Heart left ventricle (tissue), 16 donors: ENCODE results near the gene SLC26A4. TPM values are rescaled to one million over a fixed set of nuclear protein-coding genes. Genes with fewer than 3 reads are reported as not detected.

Source experiments
- ATAC-seq, 4 donors: fragments of 200-7000 bp; cut with Tn5 transposase; one replicate each; pipeline ENCODE4 v1.9.1; 2020 to 2022; ENCODE audit warnings: moderate library complexity in 4 of 4, mild to moderate bottlenecking in 3 of 4, moderate number of reproducible peaks in 1 of 4
- DNase-seq, 5 donors: peaks; one replicate each; pipeline ENCODE4 v3.0.0-alpha.2; 2020
- H3K27ac ChIP-seq, 12 donors: fragments of 200-600 bp; sonication (generic) in 4 of 12; one replicate each; pipeline versions ENCODE4 v1.5.0 to v1.8.0; 2016 to 2022; ENCODE audit warnings: mild to moderate bottlenecking in 2 of 12
- H3K27me3 ChIP-seq, 9 donors: fragments of 200-600 bp; sonication (generic) in 2 of 9; one replicate each; pipeline versions ENCODE4 v1.5.1 to v1.8.0; 2016 to 2022; ENCODE audit warnings: mild to moderate bottlenecking in 3 of 9
- H3K36me3 ChIP-seq, 9 donors: fragments of 200-600 bp; sonication (generic) in 2 of 9; one replicate each; pipeline versions ENCODE4 v1.5.0 to v1.8.0; 2018 to 2022; ENCODE audit warnings: mild to moderate bottlenecking in 2 of 9
- H3K4me1 ChIP-seq, 12 donors: fragments of 200-600 bp; sonication (generic) in 4 of 12; one replicate each; pipeline versions ENCODE4 v1.5.0 to v1.8.0; 2016 to 2022; ENCODE audit warnings: mild to moderate bottlenecking in 3 of 12
- H3K4me3 ChIP-seq, 12 donors: fragments of 200-600 bp; sonication (generic) in 4 of 12; one replicate each; pipeline versions ENCODE4 v1.5.0 to v1.8.0; 2017 to 2022; ENCODE audit warnings: mild to moderate bottlenecking in 9 of 12, moderate library complexity in 4 of 12
- H3K9me3 ChIP-seq, 12 donors: fragments of 200-600 bp; sonication (generic) in 4 of 12; one replicate each; pipeline versions ENCODE4 v1.5.0 to v1.8.0; 2016 to 2022; ENCODE audit warnings: mild to moderate bottlenecking in 1 of 12
- CTCF ChIP-seq, 12 donors: fragments of 200-600 bp; sonication (generic) in 4 of 12; IDR thresholded peaks; one replicate each; pipeline versions ENCODE4 v1.5.0 to v1.8.0; 2018 to 2022; ENCODE audit warnings: antibody characterized with exemption in 12 of 12, mild to moderate bottlenecking in 5 of 12
- POLR2A ChIP-seq, 2 donors: fragments of 450-650 bp; IDR thresholded peaks; one replicate each; pipeline ENCODE4 v1.6.1; 2017; ENCODE audit warnings: antibody characterized with exemption in 2 of 2, mild to moderate bottlenecking in 2 of 2, moderate library complexity in 2 of 2
- WGBS, 4 donors: extraction: QIAGEN DNeasy Blood & Tissue Kit in 2 of 4; methylation state at CpG; one replicate each; pipeline versions ENCODE4 v1.1.5 to v1.1.7; 2013 to 2018; 5-methylcytosine and 5-hydroxymethylcytosine counted together
- intact Hi-C, 10 donors: fragments of 100-400 bp; cut with DNase I; formaldehyde crosslinking; loops; one replicate each; pipeline versions ENCODE4 v1.11.1 to v1.14.2; 2022
- polyA plus RNA-seq, 2 donors: library from polyadenylated mRNA; stranded (reverse); fragments of 200-250 nt; gene quantifications; one replicate each; pipeline ENCODE4 v1.2.3, GENCODE V29; 2013
- total RNA-seq, 9 donors: library from RNA; depleted of rRNA in 2 of 9; stranded (reverse); fragments of >200 nt in 2 of 9; fragmentation: NEBNext Ultra II Directional in 3 of 9; extraction: Animal tissue kit (Norgen Biotek cat#: 25700) in 3 of 9; gene quantifications; one replicate each; pipeline versions ENCODE4 v1.1.0 to v1.2.4, GENCODE V29; 2016 to 2023
- donor health status: ischemic (EF 13 %, LVEDD 7.1; RV severe dilation, severe dysfunction).
- donor health status: healthy with polysubstance abuse.
- donor health status: DM: no; HTN: yes; CAD: no.
- donor health status: DM: no; HTN: no; CAD: no.
- donor health status: ischemic (EF 25% LVEDD 6.9; RV normal size, moderate dysfunction).
- donor health status: ischemic (EF 25% LVEDD 5.7; RV mildly dilated, moderate dysfunction).
- donor health status: healthy.
- donor health status: DM: yes; HTN: yes; CAD: no.
- donor health status: ischemic (EF 35%, LVEDD 5.7; RV mildly dilated, moderate dysfunction).
- donor health status: nonischemic (EF 11% LVEDD 7.7; RV severe dilation, severe dysfunction).
- donor health status: DM: yes; HTN: yes; CAD: no.
- donor health status: PGD.
- donor health status: ischemic (EF 29% LVEDD 5.4; RV normal size, mild dysfunction).
- donor health status: nonischemic (EF 23%, LVEDD 6.1; RV moderate dilation, normal function).

Gene SLC26A4
- total and polyA plus RNA-seq, 11 donors, result 0.19 to 1.8 (median 0.42) TPM

GRCh38 chr7:107676249-107676648 is 15.6 kb downstream of the SLC26A4 start:
- Histone ChIP-seq H3K4me3 (no peak overlapping the region), H3K4me1 (peaks cover 0 to 8% (median 0%) of the 10 kb centered on the region in 12 donors), H3K27ac (no peak overlapping the region), H3K9me3 (no peaks in the 10 kb centered on the region), H3K36me3 (no peaks in the 10 kb centered on the region), H3K27me3 (no peaks in the 10 kb centered on the region)
- 70 to 77% (median 76%) methylated on average over 2 of the region's 2 CpGs for WGBS, 4 donors
- ATAC-seq, result no peak
- intact Hi-C loops, result no loop called here
- no peak for DNase-seq
- TF ChIP-seq CTCF (IDR thresholded peaks at IDR 0.05) (no peak), POLR2A (IDR thresholded peaks at IDR 0.05) (no peak)

- 90 to 100% (median 96%) methylated on average over 1 of the region's 1 CpG for WGBS, 4 donors
- H3K4me3 ChIP-seq, result no peak overlapping the region
- TF ChIP-seq POLR2A (IDR thresholded peaks at IDR 0.05) (no peak), CTCF (IDR thresholded peaks at IDR 0.05) (no peak)
- H3K9me3 ChIP-seq, result no peaks in the 10 kb centered on the region
- ATAC-seq, result no peak
- no peak for DNase-seq
- H3K27me3 ChIP-seq, result no peaks in the 10 kb centered on the region
- no peaks in the 10 kb centered on the region for H3K36me3 ChIP-seq
- H3K4me1 ChIP-seq, result peaks cover 0 to 8% (median 0%) of the 10 kb centered on the region in 12 donors
- intact Hi-C loops, result no loop called here
- no peak overlapping the region for H3K27ac ChIP-seq
Observed at GRCh38 chr7:107678110-107678753, 17.6 kb downstream of the SLC26A4 start.

- no peaks in the 10 kb centered on the region for H3K36me3 ChIP-seq
- H3K9me3 ChIP-seq, result no peaks in the 10 kb centered on the region
- no peaks in the 10 kb centered on the region for H3K27me3 ChIP-seq
- H3K27ac ChIP-seq, result no peak overlapping the region
- no peak overlapping the region for H3K4me3 ChIP-seq
- intact Hi-C loops, result no loop called here
- no peak for ATAC-seq
- DNase-seq, result no peak
- TF ChIP-seq CTCF (IDR thresholded peaks at IDR 0.05) (no peak), POLR2A (IDR thresholded peaks at IDR 0.05) (no peak)
- H3K4me1 ChIP-seq, result peaks cover 0 to 14% (median 0%) of the 10 kb centered on the region in 12 donors
- WGBS, 4 donors, result 76 to 82% (median 80%) methylated on average over 1 of the region's 1 CpG
Observed at GRCh38 chr7:107680478-107680877, 19.9 kb downstream of the SLC26A4 start.

GRCh38 chr7:107682886-107683285 is 22.3 kb downstream of the SLC26A4 start:
- ATAC-seq, result no peak
- intact Hi-C loops, result no loop called here
- no peak overlapping the region for H3K27ac ChIP-seq
- TF ChIP-seq CTCF (IDR thresholded peaks at IDR 0.05), result no peak
- no peak for TF ChIP-seq POLR2A (IDR thresholded peaks at IDR 0.05)
- no peak overlapping the region for H3K4me3 ChIP-seq
- H3K4me1 ChIP-seq, result peaks cover 0 to 14% (median 0%) of the 10 kb centered on the region in 12 donors
- H3K9me3 ChIP-seq, result no peaks in the 10 kb centered on the region
- no peak for DNase-seq
- H3K27me3 ChIP-seq, result no peaks in the 10 kb centered on the region
- H3K36me3 ChIP-seq, result no peaks in the 10 kb centered on the region
- WGBS, 4 donors, result 92 to 94% (median 92%) methylated on average over 5 of the region's 5 CpGs
